Cardiac muscle cell (in vitro differentiated cells and primary cell): ENCODE results near the gene DFFB. TPM values are rescaled to one million over a fixed set of nuclear protein-coding genes. Genes with fewer than 3 reads are reported as not detected.

Source experiments
- DNase-seq, 2 donors: peaks; one replicate each; pipeline versions ENCODE4 v3.0.0 to v3.0.0-alpha.2; 2010 to 2017; ENCODE audit warnings: low read depth in 1 of 2, low spot score in 1 of 2
- H3K27ac ChIP-seq: fragments of 200-600 bp; sonication (generic); 2 replicates; pipeline ENCODE4 v1.5.1; 2016
- H3K27me3 ChIP-seq: fragments of 200-600 bp; sonication (generic); 2 replicates; pipeline ENCODE4 v1.6.0; 2016; ENCODE audit warnings: control low read depth
- H3K36me3 ChIP-seq: fragments of 200-600 bp; sonication (generic); 2 replicates; pipeline ENCODE4 v1.5.1; 2016; ENCODE audit warnings: control low read depth
- H3K4me1 ChIP-seq: fragments of 200-600 bp; sonication (generic); 2 replicates; pipeline ENCODE4 v1.8.1; 2017; ENCODE audit warnings: low read depth, mild to moderate bottlenecking, mixed run types
- H3K4me3 ChIP-seq: fragments of 200-600 bp; sonication (generic); 2 replicates; pipeline ENCODE4 v1.5.1; 2016; ENCODE audit warnings: mild to moderate bottlenecking
- H3K9me3 ChIP-seq: fragments of 200-600 bp; sonication (generic); 2 replicates; pipeline ENCODE4 v1.5.1; 2017; ENCODE audit warnings: low read depth, mild to moderate bottlenecking, control low read depth
- polyA plus RNA-seq: library from polyadenylated mRNA; unstranded; fragments of >200 nt; fragmentation: Nextera tagmentation; extraction: Ambion mirVana; gene quantifications from 2 replicates; pipeline ENCODE4 v1.2.1, GENCODE V29; 2016
- total RNA-seq: library from RNA; depleted of rRNA; stranded (reverse); fragments of >200 nt; gene quantifications from 2 replicates; pipeline ENCODE4 v1.2.3, GENCODE V29; 2016
- TF ChIP-seq, protein P1 (sequence below): IDR thresholded peaks from 2 replicates; pipeline ENCODE4 v1.5.1; 2012; ENCODE audit warnings: low read depth, mild to moderate bottlenecking, low read length

The DFFB gene
- total and polyA plus RNA-seq, 2 experiments from 2014 or later, result 6.5 to 8.0 TPM

DNA sequence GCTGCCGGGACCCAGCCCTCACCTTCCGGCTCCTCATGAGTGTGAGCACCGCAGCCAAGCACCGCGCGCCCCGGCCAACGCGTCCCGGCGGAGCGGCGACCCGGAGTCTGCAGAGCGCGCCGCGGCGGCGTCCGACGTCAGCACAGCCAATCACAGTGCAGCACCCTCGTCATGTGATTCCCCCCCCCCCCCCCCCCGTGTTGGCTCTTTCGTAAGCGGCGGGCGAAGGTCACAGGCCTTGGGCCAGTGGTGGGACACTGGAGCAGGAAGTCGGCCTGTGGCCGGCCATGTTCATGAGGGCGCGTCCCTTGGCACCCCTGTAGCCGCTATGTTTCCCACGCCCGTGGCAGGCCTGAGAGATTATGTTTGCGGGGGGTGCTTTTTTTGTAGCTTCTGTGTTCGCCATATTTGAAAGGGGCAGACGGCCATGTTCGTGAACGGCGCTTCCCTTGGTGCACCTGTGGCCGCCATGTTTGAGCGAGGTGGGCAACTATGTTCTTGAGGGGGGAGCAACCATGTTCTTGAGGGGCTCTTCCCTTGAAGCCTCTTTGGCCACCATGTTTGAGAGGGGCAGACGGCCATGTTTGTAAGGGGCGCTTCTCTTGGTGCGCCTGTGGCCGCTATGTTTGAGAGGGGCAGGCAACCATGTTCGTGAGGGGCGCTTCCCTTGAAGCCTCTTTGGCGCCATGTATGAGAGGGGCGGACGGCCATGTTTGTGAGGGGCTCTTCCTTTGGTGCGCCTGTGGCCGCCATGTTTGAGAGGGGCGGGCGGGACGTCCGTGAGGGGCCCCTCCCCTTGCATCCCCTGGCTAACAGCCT is 43.1 kb downstream of the DFFB start, which contains the start of gene C1orf174:
Gene C1orf174 (minus strand): TSS at position 123 of the 819 bp plus-strand sequence. CDS start 86 bp downstream, at position 37.
- TF ChIP-seq, protein P1, sequence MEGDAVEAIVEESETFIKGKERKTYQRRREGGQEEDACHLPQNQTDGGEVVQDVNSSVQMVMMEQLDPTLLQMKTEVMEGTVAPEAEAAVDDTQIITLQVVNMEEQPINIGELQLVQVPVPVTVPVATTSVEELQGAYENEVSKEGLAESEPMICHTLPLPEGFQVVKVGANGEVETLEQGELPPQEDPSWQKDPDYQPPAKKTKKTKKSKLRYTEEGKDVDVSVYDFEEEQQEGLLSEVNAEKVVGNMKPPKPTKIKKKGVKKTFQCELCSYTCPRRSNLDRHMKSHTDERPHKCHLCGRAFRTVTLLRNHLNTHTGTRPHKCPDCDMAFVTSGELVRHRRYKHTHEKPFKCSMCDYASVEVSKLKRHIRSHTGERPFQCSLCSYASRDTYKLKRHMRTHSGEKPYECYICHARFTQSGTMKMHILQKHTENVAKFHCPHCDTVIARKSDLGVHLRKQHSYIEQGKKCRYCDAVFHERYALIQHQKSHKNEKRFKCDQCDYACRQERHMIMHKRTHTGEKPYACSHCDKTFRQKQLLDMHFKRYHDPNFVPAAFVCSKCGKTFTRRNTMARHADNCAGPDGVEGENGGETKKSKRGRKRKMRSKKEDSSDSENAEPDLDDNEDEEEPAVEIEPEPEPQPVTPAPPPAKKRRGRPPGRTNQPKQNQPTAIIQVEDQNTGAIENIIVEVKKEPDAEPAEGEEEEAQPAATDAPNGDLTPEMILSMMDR, result no peak
- DNase-seq, result peak; percentile 99
- no peaks in the 10 kb centered on the region for H3K36me3 ChIP-seq
- no peaks in the 10 kb centered on the region for H3K27me3 ChIP-seq
- peak within 1 kb of the TSS; percentile 99 for H3K27ac ChIP-seq
- H3K9me3 ChIP-seq, result no peaks in the 10 kb centered on the region
- peak within 1 kb of the TSS; percentile 75 for H3K4me3 ChIP-seq
- H3K4me1 ChIP-seq, result peaks cover 8% of the 10 kb centered on the region

DNA sequence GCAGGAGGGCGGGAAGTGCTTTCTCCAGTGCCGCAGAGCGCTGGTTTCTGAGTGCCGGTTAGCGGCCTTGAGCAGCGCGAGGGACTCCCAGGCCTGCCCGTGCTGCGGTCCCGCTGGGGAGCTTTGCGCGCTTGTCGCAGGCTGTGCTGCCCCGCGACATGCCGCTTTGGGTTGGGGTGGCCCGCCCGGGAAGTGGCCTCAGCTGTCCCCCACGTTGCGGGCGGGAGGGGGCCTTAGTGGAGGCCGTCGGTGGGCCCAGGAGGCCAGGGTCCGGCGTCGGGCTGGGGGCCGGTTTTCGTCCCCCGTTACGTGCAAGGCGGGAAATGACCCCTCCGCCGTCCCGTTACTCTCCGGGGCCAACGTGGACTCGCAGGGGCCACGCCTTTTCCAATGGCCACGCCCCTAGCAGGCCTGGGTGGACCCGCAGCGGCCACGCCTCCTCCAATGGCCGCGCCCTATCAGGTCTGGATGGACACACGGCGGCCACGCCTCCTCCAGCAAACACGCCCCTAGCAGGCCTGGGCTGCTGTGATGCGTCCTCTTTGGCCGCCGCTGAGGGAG is 43.8 kb downstream of the DFFB start:
- no peaks in the 10 kb centered on the region for H3K27me3 ChIP-seq

DNA sequence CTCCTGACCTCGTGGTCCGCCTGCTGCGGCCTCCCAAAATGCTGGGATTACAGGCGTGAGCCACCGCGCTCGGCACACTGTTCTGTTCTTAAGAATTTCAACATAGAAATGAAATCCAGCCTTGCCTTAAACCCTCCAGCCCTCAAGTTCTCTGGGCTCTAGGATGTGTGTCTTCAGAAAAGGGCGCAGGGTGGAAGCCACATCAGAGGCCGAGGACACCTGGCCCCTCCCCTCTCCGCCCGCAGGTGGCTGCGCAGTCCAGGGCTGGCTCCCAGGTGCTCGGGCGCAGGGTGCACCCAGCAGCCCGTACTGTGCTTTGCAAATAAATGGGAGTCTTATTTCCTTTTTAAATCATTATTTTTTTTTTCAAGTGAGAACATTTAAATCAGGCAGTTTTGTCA is 44.8 kb downstream of the DFFB start:
- Histone ChIP-seq H3K4me3 (no peak overlapping the region), H3K27ac (no peak overlapping the region), H3K9me3 (no peaks in the 10 kb centered on the region), H3K4me1 (peaks cover 8% of the 10 kb centered on the region), H3K27me3 (no peaks in the 10 kb centered on the region), H3K36me3 (no peaks in the 10 kb centered on the region)
- DNase-seq, result no peak
- TF ChIP-seq, protein P1, result no peak

More for the DNA sequence above, 43.8 kb downstream of the DFFB start:
- TF ChIP-seq, protein P1, result no peak
- Histone ChIP-seq H3K36me3 (no peaks in the 10 kb centered on the region), H3K4me3 (peak overlapping the region; percentile 75), H3K27ac (peak overlapping the region; percentile 99), H3K9me3 (no peaks in the 10 kb centered on the region), H3K4me1 (peaks cover 8% of the 10 kb centered on the region)
- peak; percentile 98 for DNase-seq

DNA sequence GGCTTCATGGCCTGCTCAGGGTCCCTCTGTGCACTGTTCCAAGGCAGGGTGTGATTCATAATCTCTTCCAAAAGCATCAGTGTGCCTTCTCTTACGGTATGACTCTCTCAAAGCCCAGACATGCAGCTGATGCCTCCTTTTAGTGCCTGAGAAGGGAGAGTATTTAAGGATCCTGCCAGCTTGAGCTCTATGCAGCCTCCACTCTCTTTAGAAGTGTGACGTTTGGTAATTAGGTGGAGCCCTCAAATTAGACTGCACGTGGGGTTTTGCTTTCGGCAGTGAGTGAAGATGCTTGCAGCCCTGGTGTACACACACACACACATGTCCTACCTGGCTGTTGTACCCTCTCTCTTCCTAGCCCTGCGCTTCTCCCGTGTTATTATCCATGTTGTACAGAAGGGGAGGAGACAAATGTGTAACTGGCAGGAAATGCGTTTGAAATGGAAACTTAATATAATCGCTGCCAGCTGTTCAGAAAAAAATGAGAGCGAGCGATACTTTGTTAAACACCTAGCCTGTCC is 45.4 kb downstream of the DFFB start:
- TF ChIP-seq, protein P1, result no peak

DNA sequence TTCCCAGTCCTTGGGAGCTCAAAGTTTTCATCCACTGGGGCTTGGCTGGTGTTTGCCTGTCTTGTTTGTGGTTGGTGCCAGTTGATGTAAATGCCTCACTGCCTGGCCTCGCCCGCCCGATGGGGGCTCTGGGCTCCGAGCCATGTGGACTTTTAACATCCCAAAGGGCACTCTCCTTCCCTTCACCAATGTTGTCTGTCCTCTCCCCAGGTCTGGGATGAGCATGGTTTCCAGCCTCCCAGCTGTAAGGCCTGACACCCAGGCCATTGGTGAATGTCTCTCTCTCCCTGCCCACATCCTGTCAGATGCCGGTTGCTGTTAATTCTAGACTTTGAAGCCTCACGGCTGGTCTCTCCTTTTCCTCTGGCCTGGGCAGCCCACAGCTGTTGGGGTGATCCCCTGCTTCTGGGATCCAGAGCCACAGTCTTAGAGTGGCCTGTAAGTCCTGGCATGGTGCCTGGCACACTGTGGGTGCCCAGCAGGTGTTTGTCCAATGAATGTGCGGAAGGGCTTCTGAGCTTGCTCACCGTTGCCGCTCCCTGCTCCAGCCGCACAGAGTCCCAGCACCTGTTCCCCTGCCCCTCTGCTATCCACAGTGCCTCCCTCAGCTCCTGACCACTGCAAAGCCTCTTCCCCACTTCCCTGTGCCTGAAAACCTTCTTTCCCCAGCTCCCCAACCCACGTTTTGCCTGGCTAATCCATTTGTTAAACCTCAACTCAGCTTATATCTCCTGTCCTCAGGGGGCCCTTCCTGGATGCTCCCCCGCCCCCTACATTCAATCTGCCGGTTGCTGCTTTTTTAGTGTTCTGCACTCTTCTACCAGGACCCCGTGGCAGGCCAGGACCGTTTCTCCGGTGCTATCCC is 46.1 kb downstream of the DFFB start:
- no peak overlapping the region for H3K4me3 ChIP-seq
- H3K27me3 ChIP-seq, result no peaks in the 10 kb centered on the region
- DNase-seq, result no peak
- no peak overlapping the region for H3K27ac ChIP-seq
- TF ChIP-seq, protein P1, result no peak
- H3K36me3 ChIP-seq, result no peaks in the 10 kb centered on the region
- peaks cover 8% of the 10 kb centered on the region for H3K4me1 ChIP-seq
- H3K9me3 ChIP-seq, result no peaks in the 10 kb centered on the region

More for the DNA sequence above, 45.4 kb downstream of the DFFB start:
- Histone ChIP-seq H3K4me1 (peaks cover 8% of the 10 kb centered on the region), H3K36me3 (no peaks in the 10 kb centered on the region), H3K27me3 (no peaks in the 10 kb centered on the region), H3K27ac (no peak overlapping the region), H3K9me3 (no peaks in the 10 kb centered on the region), H3K4me3 (no peak overlapping the region)
- no peak for DNase-seq
